NCI-H524 treated with DMSO at 0.1 percent for 48 hours (cell line): ENCODE data around the gene CFAP44.
"Not testable (repeated sequence)": the region's sequence is repeated elsewhere in the genome, so short reads cannot be mapped to it uniquely, and the experiment has no call there.

Source experiments
- DNase-seq: peaks from one replicate; lab custom pipeline; 2025; lab: John Stamatoyannopoulos, UW

Gene CFAP44, protein sequence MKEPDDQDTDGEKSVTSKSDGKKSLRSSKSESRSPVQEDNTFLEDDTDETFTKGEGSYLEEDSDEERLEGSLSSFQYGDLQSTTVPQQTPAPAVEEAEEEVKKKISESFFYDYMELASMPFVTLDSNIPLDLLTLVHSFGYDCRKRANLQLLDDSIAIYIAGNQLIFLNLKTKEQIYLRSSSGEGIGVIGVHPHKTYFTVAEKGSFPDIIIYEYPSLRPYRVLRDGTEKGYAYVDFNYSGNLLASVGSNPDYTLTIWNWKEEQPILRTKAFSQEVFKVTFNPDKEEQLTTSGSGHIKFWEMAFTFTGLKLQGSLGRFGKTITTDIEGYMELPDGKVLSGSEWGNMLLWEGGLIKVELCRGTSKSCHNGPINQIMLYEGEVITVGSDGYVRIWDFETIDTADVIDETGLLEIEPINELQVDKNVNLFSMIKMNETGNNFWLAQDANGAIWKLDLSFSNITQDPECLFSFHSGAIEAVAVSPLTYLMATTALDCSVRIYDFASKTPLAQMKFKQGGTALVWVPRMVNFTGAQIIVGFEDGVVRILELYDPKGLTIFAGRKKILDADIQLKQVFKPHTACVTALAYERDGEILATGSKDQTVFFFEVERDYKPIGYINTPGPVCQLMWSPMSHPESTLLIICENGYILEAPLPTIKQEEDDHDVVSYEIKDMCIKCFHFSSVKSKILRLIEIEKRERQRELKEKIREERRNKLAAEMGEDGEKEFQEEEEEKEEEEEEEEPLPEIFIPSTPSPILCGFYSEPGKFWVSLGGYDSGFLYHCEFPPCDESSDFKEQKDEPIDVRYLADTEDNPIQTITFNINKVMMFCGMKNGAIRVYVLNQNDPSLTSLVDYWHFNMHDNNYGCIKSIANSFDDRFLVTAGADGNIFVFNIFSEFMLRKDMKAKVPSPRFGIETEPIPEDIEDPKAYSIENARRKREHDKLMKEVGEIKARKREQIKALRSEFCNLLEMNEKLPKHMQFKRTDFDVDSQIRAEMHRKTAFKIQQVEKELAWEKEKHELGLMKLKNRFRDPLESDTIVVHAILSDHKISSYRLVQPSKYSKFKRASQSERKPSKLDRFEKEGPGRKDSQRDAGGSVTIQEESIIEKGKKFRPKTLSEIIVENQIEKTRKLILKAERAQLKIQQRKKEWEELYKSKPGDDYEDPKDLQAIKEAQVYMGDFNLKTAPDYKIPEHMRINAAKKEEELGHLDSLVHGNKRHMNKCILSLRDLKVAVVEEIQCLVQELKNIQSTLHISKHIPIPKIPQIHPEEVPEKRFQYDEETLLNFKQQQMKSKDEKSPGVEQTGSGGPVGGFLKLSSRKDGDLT (N-terminal part only)

GRCh38 chr3:113441051-113441770, at the start of gene CFAP44:
Gene CFAP44, minus strand, starts transcription at chr3:113441493. Its CDS starts 7,829 bp downstream, at chr3:113433664.
- no peak for DNase-seq

DNA sequence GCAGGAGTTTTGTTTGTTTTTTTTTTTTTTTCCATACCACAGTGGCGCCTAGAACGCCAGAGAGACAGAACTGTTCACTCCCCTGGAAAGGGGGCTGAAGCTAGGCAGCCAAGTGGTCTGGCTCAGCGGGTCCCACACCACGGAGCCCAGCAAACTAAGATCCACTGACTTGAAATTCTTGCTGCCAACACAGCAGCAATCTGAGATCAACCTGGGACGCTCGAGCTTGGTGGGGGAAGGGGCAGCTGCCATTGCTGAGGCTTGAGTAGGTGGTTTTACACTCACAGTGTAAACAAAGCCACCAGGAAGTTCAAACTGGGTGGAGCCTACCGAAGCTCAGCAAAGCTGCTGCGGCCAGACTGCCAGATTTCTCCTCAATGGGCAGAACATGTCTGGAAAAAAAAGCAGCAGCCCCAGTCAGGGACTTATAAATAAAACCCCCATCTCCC, 43.9 kb upstream of the CFAP44 start:
- DNase-seq = no peak

- peak; percentile 83 for DNase-seq
These were observed 27.2 kb upstream of the CFAP44 start for GRCh38 chr3:113468539-113468938.

DNA sequence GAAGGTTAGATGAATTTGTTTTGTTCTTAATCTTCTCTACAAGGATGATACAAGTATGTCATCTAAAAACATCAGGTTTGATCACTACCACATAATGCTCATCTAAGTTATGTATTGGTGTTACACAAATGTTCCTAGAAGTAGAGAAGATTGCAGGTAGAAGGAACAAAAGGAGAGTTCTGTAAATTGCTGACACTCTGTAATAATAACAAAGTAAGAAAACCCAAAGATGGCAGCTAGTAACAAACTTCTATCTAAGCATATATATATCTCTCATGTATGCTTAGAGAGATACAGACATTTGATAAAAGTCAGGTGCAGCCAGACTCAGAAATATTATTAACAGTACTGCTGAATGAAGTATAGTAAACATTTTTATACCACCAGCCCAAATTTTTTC, 20.2 kb upstream of the CFAP44 start:
- no peak for DNase-seq

GRCh38 chr3:113458554-113458953, 17.3 kb upstream of the CFAP44 start:
- not testable (repeated sequence) for DNase-seq

DNA sequence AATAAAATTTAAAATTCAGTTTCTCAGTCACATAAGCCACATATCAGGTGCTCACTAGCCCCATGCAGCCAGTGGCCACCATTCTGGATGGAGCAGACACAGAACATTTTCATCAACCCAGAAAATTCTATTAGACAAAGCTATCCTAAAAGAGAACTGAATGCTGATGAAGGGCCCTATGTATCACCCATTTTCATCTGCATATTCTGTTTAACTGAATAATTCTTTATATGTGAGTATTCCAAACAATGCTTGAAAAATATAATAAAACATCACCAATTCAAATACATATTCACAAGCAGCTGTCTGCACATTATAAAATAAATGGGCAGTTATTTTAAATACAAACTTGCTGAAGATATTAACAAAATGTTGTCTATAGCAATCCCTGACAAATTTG, 14.2 kb upstream of the CFAP44 start:
- no peak for DNase-seq

DNA sequence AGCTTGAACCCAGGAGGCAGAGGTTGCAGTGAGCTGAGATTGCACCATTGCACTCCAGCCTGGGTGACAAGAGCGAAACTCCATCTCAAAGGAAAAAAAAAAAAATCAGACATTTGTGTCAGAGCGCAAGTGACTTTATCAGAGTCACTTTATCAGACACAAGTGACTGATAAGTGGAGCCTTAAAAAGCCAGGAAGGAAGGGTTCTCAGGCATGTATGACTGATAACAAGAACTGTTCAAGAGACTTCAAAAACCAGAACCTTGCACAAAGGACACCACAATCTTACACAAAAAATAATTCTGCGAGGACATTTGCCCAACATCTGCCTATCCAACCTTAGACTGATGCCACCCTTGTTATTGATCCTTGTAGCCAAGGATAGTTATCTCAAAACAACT, 13.3 kb upstream of the CFAP44 start:
- no peak for DNase-seq

DNA sequence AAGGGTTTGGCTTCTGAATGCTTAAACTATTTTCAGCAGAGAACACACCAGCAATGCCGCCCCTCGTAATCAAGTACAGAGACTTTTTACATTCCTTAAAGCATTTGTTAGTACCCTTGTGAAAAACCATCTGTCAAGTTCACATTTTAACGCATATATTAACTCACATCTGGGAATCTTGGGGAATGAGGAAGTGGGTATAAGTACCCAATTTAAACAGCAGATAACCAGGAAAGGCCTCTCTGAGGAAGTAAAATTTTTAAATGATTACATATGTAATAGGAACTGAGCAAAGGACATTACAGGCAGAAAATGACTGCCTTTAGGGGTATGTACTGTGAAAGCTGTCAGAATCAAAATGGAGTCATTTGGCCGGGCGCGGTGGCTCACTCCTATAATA, 12.8 kb upstream of the CFAP44 start:
- DNase-seq = no peak

- peak; percentile 23 for DNase-seq
These were observed 9.6 kb upstream of the CFAP44 start for GRCh38 chr3:113450911-113451310.

DNA sequence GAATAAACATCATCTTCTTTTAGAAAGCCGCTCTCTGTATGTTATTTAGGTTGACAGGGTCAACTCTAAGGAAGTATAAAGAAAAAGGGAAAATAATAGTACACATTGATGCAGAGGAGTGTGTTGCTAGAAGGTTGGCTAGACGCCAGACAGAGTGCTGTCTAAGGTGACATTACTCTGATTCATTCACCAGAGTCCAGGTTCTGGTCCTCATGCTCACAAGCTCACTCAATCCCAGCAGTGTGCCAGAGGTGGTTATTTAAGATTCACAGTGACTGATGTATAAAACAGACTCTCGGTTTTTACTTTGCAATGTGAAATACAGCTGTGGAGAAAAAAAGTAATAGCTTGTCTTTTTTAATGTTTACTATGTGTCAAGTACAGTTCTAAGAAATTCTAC, 1.7 kb downstream of the CFAP44 start:
- DNase-seq = no peak

DNA sequence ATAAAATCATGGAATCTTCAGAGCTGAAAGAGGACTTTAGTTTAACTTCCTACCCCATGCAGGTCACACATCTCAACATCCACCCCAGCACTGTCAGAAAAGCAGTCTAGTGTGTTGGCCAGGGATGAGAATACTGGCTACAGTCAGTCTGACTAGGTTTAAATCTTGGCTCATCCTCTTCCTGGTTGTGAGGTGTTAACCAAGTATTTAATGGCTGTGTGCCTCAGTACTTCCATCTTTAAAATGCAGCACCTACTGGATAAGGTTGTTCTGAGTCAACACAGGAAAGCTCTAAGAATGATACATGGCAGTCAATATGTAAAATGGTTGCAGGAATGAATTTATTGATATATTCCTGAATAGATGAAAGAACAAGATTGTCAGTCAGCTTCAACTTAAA, 3.1 kb downstream of the CFAP44 start:
- DNase-seq = no peak

GRCh38 chr3:113437411-113437810, 3.9 kb downstream of the CFAP44 start:
- no peak for DNase-seq

GRCh38 chr3:113436809-113437208, 4.5 kb downstream of the CFAP44 start:
- DNase-seq = no peak

DNA sequence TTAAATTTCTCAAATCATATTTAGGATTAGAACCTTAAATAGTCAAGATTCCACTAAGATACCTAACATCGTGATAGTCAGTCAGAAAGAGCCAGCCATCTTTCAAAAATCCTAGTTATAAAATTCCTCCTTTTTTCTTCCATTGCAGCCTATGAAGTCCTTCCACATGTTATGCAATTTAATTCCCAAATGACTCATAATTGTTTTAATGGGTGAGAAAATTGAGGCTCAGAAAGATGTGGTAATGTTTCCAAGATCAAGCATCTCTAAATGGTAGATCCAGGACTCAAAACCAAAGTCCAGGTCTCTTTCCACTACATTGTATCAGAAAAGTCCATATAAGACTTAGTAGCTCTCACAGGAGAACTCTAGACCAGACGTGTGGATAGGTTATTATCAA, 9.5 kb downstream of the CFAP44 start:
- DNase-seq = no peak

- no peak for DNase-seq
These were observed 12.7 kb downstream of the CFAP44 start for GRCh38 chr3:113428581-113428980.

DNA sequence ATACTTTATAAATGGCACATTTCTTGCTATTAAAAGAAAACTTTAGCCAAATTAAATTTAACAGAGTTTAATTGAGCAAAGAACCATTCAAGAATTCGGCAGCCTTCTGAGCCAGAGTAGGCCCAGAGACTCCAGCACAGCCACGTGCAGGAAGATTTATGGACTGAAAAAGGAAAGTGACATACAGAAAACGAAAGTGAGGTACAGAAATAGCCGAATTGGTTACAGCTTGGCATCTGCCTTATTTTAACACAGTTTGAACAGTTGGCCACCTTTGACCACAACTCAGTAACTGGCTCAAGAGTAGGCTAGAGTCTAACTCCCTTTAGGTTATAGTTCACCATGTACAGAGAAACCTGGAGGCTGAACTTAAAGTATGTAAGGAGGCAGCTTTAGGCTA, 17.6 kb downstream of the CFAP44 start:
- DNase-seq = no peak

GRCh38 chr3:113421082-113421481, 20.2 kb downstream of the CFAP44 start:
- DNase-seq = no peak

- DNase-seq = no peak
These were observed 31.6 kb downstream of the CFAP44 start for GRCh38 chr3:113409676-113410075.

DNA sequence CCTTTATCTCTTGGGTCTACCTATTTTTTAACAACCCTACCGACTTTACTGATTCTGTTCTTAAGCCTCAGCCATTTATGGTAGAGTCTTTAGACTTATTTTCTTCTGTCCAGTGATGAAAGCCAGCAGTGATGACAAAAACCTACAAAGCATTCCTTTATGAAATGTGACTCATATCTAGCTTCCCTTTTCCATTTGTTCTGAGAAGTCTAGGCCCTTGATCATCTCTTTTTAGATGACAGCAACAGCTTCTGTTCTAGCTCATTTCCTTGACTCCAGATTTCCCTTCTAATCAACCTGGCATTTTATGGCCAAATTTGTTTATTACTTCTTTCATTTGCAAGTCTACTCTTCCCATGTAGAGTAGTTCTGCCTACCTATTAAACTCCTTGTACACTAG, 36.1 kb downstream of the CFAP44 start:
- no peak for DNase-seq

GRCh38 chr3:113404637-113405036, 36.7 kb downstream of the CFAP44 start:
- no peak for DNase-seq
